RWPE2 (cell line): Measurements from ENCODE around the gene MSL2.
"Not testable (repeated sequence)": the region's sequence is repeated elsewhere in the genome, so short reads cannot be mapped to it uniquely, and the experiment has no call there.

Source experiments
- ATAC-seq: fragments of 200-7000 bp; cut with Tn5 transposase; 3 replicates; pipeline ENCODE4 v1.9.1; 2021; ENCODE audit warnings: low read depth
- DNase-seq: peaks from one replicate; pipeline ENCODE4 v3.0.0-alpha.2; 2020; ENCODE audit warnings: low spot score
- H3K27ac ChIP-seq: fragments of 450-650 bp; 2 replicates; pipeline ENCODE4 v1.5.1; 2017; ENCODE audit warnings: mild to moderate bottlenecking; ENCODE audit not compliant: poor library complexity, severe bottlenecking
- H3K27me3 ChIP-seq: fragments of 250-450 bp; sonication (Bioruptor Pico); 2 replicates; pipeline ENCODE4 v1.5.1; 2021; ENCODE audit warnings: mild to moderate bottlenecking, moderate library complexity; ENCODE audit not compliant: insufficient read depth, poor library complexity, severe bottlenecking
- H3K36me3 ChIP-seq: fragments of 250-450 bp; sonication (Bioruptor Pico); 2 replicates; pipeline ENCODE4 v1.5.1; 2020; ENCODE audit warnings: low read depth, mild to moderate bottlenecking, moderate library complexity
- H3K4me1 ChIP-seq: fragments of 250-450 bp; sonication (Bioruptor Pico); 2 replicates; pipeline ENCODE4 v1.5.1; 2021; ENCODE audit warnings: mild to moderate bottlenecking, moderate library complexity; ENCODE audit not compliant: insufficient read depth, poor library complexity, severe bottlenecking
- H3K4me3 ChIP-seq: fragments of 250-450 bp; sonication (Bioruptor Pico); 2 replicates; pipeline ENCODE4 v1.5.1; 2021; ENCODE audit warnings: mild to moderate bottlenecking, moderate library complexity; ENCODE audit not compliant: severe bottlenecking
- H3K9me3 ChIP-seq: fragments of 250-450 bp; sonication (Bioruptor Pico); 2 replicates; pipeline ENCODE4 v1.5.1; 2021; ENCODE audit warnings: mild to moderate bottlenecking, moderate library complexity; ENCODE audit not compliant: severe bottlenecking
- TF ChIP-seq, protein P1 (sequence below): fragments of 450-650 bp; IDR thresholded peaks from one replicate; pipeline ENCODE4 v1.5.1; 2017; ENCODE audit warnings: mild to moderate bottlenecking, moderate library complexity; ENCODE audit not compliant: poor library complexity, severe bottlenecking

The MSL2 gene

DNA sequence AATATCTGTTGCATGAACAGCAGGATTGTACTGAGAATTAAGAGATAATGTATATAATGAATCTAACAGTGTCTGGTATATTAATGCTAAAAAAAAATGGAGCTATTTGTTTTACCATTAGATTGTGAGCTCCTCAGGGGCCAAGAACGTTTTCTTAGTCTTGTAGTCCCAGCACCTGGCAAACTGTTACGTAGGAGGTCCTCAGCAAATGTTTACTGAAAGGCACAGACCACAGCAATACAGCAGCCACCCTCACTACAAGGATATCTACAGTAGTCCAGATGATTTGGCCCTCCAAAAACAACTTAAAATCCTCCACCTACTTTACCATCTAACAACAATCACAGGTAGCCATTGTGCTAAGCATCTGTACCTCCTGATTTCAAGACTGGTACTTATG lies 59.7 kb downstream of the MSL2 start:
- no peak overlapping the region for H3K4me3 ChIP-seq
- no peaks in the 10 kb centered on the region for H3K27me3 ChIP-seq
- H3K27ac ChIP-seq = no peak overlapping the region
- DNase-seq (no peak), ATAC-seq (no peak; the same call in 2 of the 3 replicates)
- TF ChIP-seq, protein P1, sequence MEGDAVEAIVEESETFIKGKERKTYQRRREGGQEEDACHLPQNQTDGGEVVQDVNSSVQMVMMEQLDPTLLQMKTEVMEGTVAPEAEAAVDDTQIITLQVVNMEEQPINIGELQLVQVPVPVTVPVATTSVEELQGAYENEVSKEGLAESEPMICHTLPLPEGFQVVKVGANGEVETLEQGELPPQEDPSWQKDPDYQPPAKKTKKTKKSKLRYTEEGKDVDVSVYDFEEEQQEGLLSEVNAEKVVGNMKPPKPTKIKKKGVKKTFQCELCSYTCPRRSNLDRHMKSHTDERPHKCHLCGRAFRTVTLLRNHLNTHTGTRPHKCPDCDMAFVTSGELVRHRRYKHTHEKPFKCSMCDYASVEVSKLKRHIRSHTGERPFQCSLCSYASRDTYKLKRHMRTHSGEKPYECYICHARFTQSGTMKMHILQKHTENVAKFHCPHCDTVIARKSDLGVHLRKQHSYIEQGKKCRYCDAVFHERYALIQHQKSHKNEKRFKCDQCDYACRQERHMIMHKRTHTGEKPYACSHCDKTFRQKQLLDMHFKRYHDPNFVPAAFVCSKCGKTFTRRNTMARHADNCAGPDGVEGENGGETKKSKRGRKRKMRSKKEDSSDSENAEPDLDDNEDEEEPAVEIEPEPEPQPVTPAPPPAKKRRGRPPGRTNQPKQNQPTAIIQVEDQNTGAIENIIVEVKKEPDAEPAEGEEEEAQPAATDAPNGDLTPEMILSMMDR = no peak
- H3K9me3 ChIP-seq = no peaks in the 10 kb centered on the region
- H3K4me1 ChIP-seq = peaks cover 6% of the 10 kb centered on the region
- H3K36me3 ChIP-seq = no peaks in the 10 kb centered on the region

DNA sequence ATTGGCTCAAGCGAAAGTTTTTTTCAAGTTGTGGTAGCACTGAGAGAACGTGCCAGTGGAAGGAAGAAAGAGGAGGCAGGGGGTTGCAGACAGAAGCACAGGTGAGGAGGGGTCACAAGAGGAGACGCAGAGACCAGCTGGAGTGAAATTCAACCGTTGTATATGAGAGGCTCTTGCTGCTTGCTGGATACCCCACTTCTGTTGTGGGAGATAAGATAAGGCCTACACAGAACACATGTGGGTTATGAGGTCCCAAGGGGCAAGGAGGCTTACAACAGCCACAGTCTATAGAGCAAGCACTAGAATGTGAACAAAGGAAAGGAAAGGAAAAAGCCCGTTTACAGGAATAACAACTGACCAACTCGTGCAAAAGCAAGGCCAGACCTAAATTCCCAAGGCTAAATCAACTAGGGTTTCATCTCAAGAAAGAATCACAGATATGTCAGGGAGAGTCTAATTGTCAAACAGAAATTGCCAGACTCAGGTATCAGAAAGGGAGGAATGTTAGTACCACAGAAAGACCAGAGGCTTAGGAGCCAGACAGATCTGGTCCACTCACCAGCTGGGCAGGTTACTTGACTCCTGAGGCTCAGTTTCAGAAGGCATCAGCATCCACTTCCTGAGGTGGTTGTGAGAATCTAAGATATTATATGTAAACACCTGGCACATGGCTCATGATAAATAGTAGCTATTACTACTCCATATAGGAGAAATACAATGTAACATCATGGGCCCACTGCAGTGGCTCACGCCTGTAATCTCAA lies 60.9 kb downstream of the MSL2 start:
- DNase-seq = no peak
- no peak overlapping the region for H3K4me3 ChIP-seq
- no peaks in the 10 kb centered on the region for H3K27me3 ChIP-seq
- H3K4me1 ChIP-seq = no peaks in the 10 kb centered on the region
- TF ChIP-seq, protein P1 = no peak
- H3K36me3 ChIP-seq = no peaks in the 10 kb centered on the region
- no peak for ATAC-seq
- no peaks in the 10 kb centered on the region for H3K9me3 ChIP-seq
- H3K27ac ChIP-seq = no peak overlapping the region

DNA sequence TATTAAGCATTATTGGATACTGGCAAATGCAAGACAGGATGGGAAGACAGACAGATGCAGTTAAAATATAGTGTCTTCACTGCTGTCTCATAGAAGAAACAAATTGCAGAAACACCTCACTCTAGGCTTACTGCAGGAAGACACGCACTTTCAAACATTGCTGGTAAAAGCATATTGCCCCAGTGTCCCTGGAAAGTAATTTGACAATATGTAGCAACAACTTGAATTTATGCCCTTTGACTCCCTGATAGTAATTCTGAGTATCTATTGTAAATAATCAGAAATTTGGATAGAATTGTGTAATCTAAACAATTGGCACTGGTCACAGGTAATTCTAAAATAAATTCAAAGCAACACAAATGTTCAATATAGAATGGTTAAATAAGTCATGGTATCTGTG lies 62.0 kb downstream of the MSL2 start:
- Histone ChIP-seq H3K27ac (no peak overlapping the region), H3K4me3 (no peak overlapping the region), H3K36me3 (no peaks in the 10 kb centered on the region), H3K4me1 (no peaks in the 10 kb centered on the region), H3K9me3 (no peaks in the 10 kb centered on the region), H3K27me3 (no peaks in the 10 kb centered on the region)
- ATAC-seq = no peak
- TF ChIP-seq, protein P1 = no peak
- DNase-seq = no peak

DNA sequence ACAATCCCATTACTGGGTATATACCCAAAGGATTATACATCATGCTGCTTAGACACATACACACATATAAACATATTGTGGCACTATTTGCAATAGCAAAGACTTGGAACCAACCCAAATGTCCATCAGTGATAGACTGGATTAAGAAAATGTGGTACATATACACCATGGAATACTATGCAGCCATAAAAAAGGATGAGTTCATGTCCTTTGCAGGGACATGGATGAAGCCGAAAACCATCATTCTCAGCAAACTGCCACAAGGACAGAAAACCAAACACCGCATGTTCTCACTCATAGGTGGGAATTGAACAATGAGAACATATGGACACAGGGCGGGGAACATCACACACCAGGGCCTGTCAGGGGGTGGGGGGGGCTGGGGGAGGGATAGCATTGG lies 64.5 kb downstream of the MSL2 start:
- not testable (repeated sequence) for H3K4me1 ChIP-seq, H3K27ac ChIP-seq, H3K4me3 ChIP-seq, H3K9me3 ChIP-seq, ATAC-seq, H3K27me3 ChIP-seq, DNase-seq, H3K36me3 ChIP-seq

DNA sequence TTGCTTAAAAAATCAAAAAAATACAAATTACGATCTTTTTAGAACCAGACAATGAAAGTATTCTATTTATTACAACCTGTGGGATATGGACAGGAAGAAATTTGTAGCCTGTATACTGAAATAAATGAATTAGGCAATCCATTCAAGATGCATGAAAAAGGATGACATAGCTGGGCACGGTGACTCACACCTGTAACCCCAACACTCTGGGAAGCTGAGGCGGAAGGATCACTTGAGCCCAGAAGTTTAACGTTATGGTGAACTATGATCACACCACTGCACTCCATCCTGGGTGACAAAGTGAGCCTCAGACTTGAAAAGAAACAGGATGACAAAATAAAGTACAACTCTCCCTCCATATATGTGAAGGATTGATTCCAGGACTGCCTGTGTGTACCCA lies 74.1 kb downstream of the MSL2 start:
- DNase-seq (no peak), ATAC-seq (peak; percentile 79)
- Histone ChIP-seq H3K27me3 (no peaks in the 10 kb centered on the region), H3K36me3 (no peaks in the 10 kb centered on the region), H3K27ac (no peak overlapping the region), H3K4me1 (peaks cover 7% of the 10 kb centered on the region), H3K4me3 (no peak overlapping the region), H3K9me3 (no peaks in the 10 kb centered on the region)
- TF ChIP-seq, protein P1 = no peak
